HCT116 (cell line): ENCODE data around the gene ISCU. TPM values are rescaled to one million over a fixed set of nuclear protein-coding genes. Genes with fewer than 3 reads are reported as not detected.

Experiments
- ATAC-seq: fragments of 200-7000 bp; cut with Tn5 transposase; 2 replicates; pipeline ENCODE4 v1.9.1; 2020; ENCODE audit warnings: mild to moderate bottlenecking, moderate library complexity
- BruUV-seq: library from RNA; stranded (reverse); fragments of 400-500 nt; replicated peaks from 2 replicates; lab custom pipeline; 2021; lab: Mats Ljungman, UMichigan
- CTCF ChIA-PET: fragments of 300-600 bp; sonication (Branson Sonifier 250); formaldehyde crosslinking; loops from one replicate; lab custom pipeline; 2021; ENCODE audit warnings: antibody characterized with exemption; lab: Charles Lee
- POLR2A ChIA-PET: fragments of 300-600, 350-600 bp; sonication (Branson Sonifier 250); formaldehyde crosslinking; loops from one replicate; lab custom pipeline; 2021; ENCODE audit warnings: antibody characterized with exemption; lab: Charles Lee
- RAD21 ChIA-PET, 2 experiments: fragments of 300-600 bp; sonication (Branson Sonifier 250); formaldehyde crosslinking; loops; one replicate each; lab custom pipeline; 2023; ENCODE audit warnings: low total read pairs in 2 of 2; ENCODE audit not compliant: uncharacterized antibody in 2 of 2, unreplicated experiment in 2 of 2, low non-redundant PET in 1 of 2; lab: Charles Lee
- DNase-seq: peaks from one replicate; pipeline ENCODE4 v3.0.0-alpha.2; 2010; ENCODE audit warnings: low read depth, low spot score
- H2AFZ ChIP-seq: fragments of 200-600 bp; shearing (Covaris generic), sonication (generic); 2 replicates; pipeline ENCODE4 v1.6.1; 2017; ENCODE audit warnings: low read depth, mixed run types, mixed read lengths, antibody characterized with exemption, low read length; ENCODE audit not compliant: poor library complexity, severe bottlenecking
- H3K27ac ChIP-seq: 2 replicates; pipeline ENCODE4 v1.5.1; 2012; ENCODE audit warnings: low read depth, low read length
- H3K27me3 ChIP-seq: fragments of 200-600 bp; sonication (generic); 2 replicates; pipeline ENCODE4 v1.6.1; 2016; ENCODE audit warnings: mixed run types, low read length, mixed read lengths; ENCODE audit not compliant: insufficient read depth
- H3K36me3 ChIP-seq, 2 experiments: fragments of 200-500 bp in 1 of 2; fragments of 200-600 bp in 1 of 2; sonication (Bioruptor generic) in 1 of 2; sonication (generic) in 1 of 2; 2 replicates each; pipeline versions ENCODE4 v1.5.1 to v1.6.1; 2014 to 2016; ENCODE audit warnings: low read length in 2 of 2, inconsistent platforms in 1 of 2, mixed read lengths in 1 of 2, mixed run types in 1 of 2; ENCODE audit not compliant: insufficient read depth in 2 of 2, control insufficient read depth in 1 of 2
- H3K4me1 ChIP-seq, 2 experiments: fragments of 200-600 bp in 1 of 2; sonication (generic) in 1 of 2; 2 replicates each; pipeline versions ENCODE4 v1.5.1 to v1.6.1; 2012 to 2017; ENCODE audit warnings: low read length in 2 of 2, inconsistent platforms in 1 of 2, mild to moderate bottlenecking in 1 of 2, mixed read lengths in 1 of 2, mixed run types in 1 of 2, moderate library complexity in 1 of 2; ENCODE audit not compliant: insufficient read depth in 2 of 2, control insufficient read depth in 1 of 2
- H3K4me2 ChIP-seq: fragments of 200-600 bp; sonication (generic); 2 replicates; pipeline ENCODE4 v1.6.1; 2017; ENCODE audit warnings: mixed run types, low read length, mixed read lengths
- H3K4me3 ChIP-seq, 2 experiments: fragments of 200-600 bp in 1 of 2; sonication (generic) in 1 of 2; replicated peaks in 1 of 2; 2 replicates each; pipeline ENCODE4 v1.5.1; 2011 to 2016; ENCODE audit warnings: low read length in 2 of 2, control low read depth in 1 of 2, low read depth in 1 of 2, mild to moderate bottlenecking in 1 of 2, mixed read lengths in 1 of 2, mixed run types in 1 of 2
- H3K79me2 ChIP-seq: fragments of 200-600 bp; sonication (generic); 2 replicates; pipeline ENCODE4 v1.6.1; 2017; ENCODE audit warnings: mild to moderate bottlenecking, mixed run types, low read length, moderate library complexity, mixed read lengths; ENCODE audit not compliant: insufficient read depth
- H3K9ac ChIP-seq: fragments of 200-600 bp; sonication (generic); 2 replicates; pipeline ENCODE4 v1.6.1; 2016; ENCODE audit warnings: low read length, mixed read lengths
- H3K9me2 ChIP-seq: fragments of 200-600 bp; sonication (generic), shearing (Covaris generic); 2 replicates; pipeline ENCODE4 v1.6.1; 2017; ENCODE audit warnings: mixed run types, mild to moderate bottlenecking, moderate library complexity; ENCODE audit not compliant: insufficient read depth
- H3K9me3 ChIP-seq, 2 experiments: fragments of 200-500 bp in 1 of 2; fragments of 200-600 bp in 1 of 2; sonication (Bioruptor generic) in 1 of 2; sonication (generic) in 1 of 2; 2 replicates each; pipeline ENCODE4 v1.6.1; 2014 to 2017; ENCODE audit warnings: low read length in 2 of 2, mixed read lengths in 2 of 2, inconsistent platforms in 1 of 2, low read depth in 1 of 2, mild to moderate bottlenecking in 1 of 2, mixed run types in 1 of 2, moderate library complexity in 1 of 2; ENCODE audit not compliant: control insufficient read depth in 1 of 2, insufficient read depth in 1 of 2
- H4K20me1 ChIP-seq: fragments of 200-600 bp; sonication (generic), shearing (Covaris generic); 2 replicates; pipeline ENCODE4 v1.6.1; 2017; ENCODE audit warnings: mixed run types, mild to moderate bottlenecking, moderate library complexity; ENCODE audit not compliant: insufficient read depth
- EZH2phosphoT487 ChIP-seq: fragments of 200-600 bp; IDR thresholded peaks from 2 replicates; pipeline ENCODE4 v1.6.1; 2018; ENCODE audit warnings: antibody characterized with exemption, borderline replicate concordance
- SP1 ChIP-seq: IDR thresholded peaks from 2 replicates; pipeline ENCODE4 v1.6.1; 2012; ENCODE audit warnings: low read depth
- SRF ChIP-seq: IDR thresholded peaks from 2 replicates; pipeline ENCODE4 v1.6.1; 2012; ENCODE audit warnings: low read depth
- YY1 ChIP-seq: IDR thresholded peaks from 2 replicates; pipeline ENCODE4 v1.6.1; 2011; ENCODE audit warnings: low read length, low read depth, moderate library complexity, mild to moderate bottlenecking; ENCODE audit not compliant: insufficient replicate concordance; ENCODE audit errors: extremely low read depth
- intact Hi-C: fragments of 100-400 bp; cut with micrococcal nuclease; formaldehyde crosslinking; loops from 2 replicates; pipeline ENCODE4 v1.10.0; 2022
- total RNA-seq: library from RNA; stranded (reverse); gene quantifications from one replicate; pipeline ENCODE4 v1.2.1, GENCODE V29; 2021; ENCODE audit not compliant: unreplicated experiment
- TF ChIP-seq, protein P1 (sequence below): IDR thresholded peaks from 2 replicates; pipeline ENCODE4 v1.6.1; 2011; ENCODE audit warnings: mild to moderate bottlenecking, low read length, moderate library complexity; ENCODE audit not compliant: insufficient replicate concordance; ENCODE audit errors: extremely low read depth
- TF ChIP-seq, protein P2 (sequence below): IDR thresholded peaks from 2 replicates; pipeline ENCODE4 v1.6.1; 2012; ENCODE audit warnings: low read depth

ISCU gene
- total RNA-seq, 1 experiment from 2014 or later = 89.6 TPM

DNA sequence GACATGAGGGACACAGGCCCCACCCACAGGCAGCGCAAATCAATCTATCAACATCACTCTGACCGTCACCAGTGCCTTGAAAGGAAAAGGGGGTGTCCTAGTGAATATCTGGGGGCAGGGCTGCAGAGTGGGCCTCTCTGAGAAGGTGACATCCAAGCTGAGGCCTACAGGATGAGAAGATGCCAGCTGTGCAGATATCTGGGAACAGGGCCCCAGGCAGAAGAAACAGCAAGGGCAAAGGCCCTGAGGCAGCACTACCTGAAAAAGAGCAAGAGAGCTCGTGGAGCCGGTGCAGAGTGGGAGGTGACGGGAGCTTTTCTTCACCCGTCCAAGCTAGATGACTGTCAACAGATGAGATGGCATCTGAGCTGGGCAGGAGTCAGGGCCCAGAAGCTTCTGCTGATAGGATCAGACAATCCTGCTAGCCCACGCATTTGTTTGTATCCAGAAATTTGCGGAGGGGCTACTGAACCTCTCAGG, 48.0 kb downstream of the ISCU start:
- intact Hi-C loops = loop anchor here (10.0 kb wide), 2 partner anchors 276 to 696 kb away; partner anchors contain the start of gene CMKLR1
- Histone ChIP-seq H2AFZ (no peak overlapping the region), H3K4me2 (no peak overlapping the region), H3K36me3 (no peaks in the 10 kb centered on the region), H3K79me2 (no peaks in the 10 kb centered on the region), H3K9me3 (no peaks in the 10 kb centered on the region), H3K9ac (no peak overlapping the region), H3K27me3 (no peaks in the 10 kb centered on the region), H3K27ac (no peak overlapping the region), H3K4me1 (peaks cover 21 to 22% of the 10 kb centered on the region in 2 experiments), H3K4me3 (no peak overlapping the region), H3K9me2 (no peaks in the 10 kb centered on the region), H4K20me1 (no peaks in the 10 kb centered on the region)
- CTCF ChIA-PET = no interaction called here
- DNase-seq (no peak), ATAC-seq (no peak)
- TF ChIP-seq YY1 = no peak
- TF ChIP-seq SP1 = no peak
- TF ChIP-seq, protein P1, sequence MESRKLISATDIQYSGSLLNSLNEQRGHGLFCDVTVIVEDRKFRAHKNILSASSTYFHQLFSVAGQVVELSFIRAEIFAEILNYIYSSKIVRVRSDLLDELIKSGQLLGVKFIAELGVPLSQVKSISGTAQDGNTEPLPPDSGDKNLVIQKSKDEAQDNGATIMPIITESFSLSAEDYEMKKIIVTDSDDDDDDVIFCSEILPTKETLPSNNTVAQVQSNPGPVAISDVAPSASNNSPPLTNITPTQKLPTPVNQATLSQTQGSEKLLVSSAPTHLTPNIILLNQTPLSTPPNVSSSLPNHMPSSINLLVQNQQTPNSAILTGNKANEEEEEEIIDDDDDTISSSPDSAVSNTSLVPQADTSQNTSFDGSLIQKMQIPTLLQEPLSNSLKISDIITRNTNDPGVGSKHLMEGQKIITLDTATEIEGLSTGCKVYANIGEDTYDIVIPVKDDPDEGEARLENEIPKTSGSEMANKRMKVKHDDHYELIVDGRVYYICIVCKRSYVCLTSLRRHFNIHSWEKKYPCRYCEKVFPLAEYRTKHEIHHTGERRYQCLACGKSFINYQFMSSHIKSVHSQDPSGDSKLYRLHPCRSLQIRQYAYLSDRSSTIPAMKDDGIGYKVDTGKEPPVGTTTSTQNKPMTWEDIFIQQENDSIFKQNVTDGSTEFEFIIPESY = no peak
- no peak for TF ChIP-seq EZH2phosphoT487
- TF ChIP-seq SRF = no peak
- TF ChIP-seq, protein P2, sequence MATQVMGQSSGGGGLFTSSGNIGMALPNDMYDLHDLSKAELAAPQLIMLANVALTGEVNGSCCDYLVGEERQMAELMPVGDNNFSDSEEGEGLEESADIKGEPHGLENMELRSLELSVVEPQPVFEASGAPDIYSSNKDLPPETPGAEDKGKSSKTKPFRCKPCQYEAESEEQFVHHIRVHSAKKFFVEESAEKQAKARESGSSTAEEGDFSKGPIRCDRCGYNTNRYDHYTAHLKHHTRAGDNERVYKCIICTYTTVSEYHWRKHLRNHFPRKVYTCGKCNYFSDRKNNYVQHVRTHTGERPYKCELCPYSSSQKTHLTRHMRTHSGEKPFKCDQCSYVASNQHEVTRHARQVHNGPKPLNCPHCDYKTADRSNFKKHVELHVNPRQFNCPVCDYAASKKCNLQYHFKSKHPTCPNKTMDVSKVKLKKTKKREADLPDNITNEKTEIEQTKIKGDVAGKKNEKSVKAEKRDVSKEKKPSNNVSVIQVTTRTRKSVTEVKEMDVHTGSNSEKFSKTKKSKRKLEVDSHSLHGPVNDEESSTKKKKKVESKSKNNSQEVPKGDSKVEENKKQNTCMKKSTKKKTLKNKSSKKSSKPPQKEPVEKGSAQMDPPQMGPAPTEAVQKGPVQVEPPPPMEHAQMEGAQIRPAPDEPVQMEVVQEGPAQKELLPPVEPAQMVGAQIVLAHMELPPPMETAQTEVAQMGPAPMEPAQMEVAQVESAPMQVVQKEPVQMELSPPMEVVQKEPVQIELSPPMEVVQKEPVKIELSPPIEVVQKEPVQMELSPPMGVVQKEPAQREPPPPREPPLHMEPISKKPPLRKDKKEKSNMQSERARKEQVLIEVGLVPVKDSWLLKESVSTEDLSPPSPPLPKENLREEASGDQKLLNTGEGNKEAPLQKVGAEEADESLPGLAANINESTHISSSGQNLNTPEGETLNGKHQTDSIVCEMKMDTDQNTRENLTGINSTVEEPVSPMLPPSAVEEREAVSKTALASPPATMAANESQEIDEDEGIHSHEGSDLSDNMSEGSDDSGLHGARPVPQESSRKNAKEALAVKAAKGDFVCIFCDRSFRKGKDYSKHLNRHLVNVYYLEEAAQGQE = no peak
- RAD21 ChIA-PET = interaction anchor here in 1 of 2 experiments (0.6 kb wide), 1 partner anchor 37 kb away, joined by 4 read pairs; no protein-coding TSS in a partner anchor
- BruUV-seq = no TSS peak
- POLR2A ChIA-PET = no interaction called here
